ENCODE data around the gene TF.

Gene TF

DNA sequence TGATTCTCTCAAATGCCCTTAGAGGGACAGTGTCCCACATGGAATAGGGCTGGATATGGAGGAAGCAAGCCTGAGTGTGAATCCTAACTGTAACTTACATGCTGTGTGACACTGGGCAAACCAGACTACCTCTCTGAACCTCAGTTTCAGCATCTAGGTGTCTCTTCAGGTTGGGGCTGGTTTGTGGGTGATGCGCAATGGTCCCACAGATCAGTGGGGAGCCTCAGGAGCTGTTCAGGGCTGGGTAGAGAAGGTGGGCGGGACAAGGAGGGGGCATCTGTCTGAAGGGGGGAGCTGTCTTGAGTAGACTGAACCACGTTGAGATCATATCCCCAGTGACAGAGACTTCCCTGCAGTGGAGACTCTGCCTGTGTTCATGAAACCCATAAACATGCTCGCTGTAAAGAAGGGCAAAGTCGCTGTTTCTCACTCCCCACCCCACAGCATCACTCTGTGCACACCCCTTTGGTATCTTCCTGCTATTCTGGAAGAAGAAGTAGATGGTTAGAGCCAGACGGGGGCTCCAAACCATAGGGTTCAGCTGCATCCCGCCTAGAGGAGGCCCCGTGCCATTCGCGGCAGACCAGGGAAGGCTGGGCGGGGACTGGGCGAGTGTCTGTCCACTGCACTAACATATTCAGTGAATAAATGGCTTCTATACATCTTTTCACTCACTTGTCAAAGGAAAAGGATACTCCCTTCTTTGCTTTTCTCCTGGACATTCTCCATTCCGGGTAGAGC is 87.9 kb downstream of the TF start:
- DNase-seq (ENCODE audit: extremely low read depth, low read depth) = no peak
- TF ChIP-seq CTCF (IDR thresholded peaks at IDR 0.05; ENCODE audit: low read depth, low read length) = no peak

- no peak for TF ChIP-seq CTCF (IDR thresholded peaks at IDR 0.05; ENCODE audit: low read depth, low read length)
- no peak for DNase-seq (ENCODE audit: extremely low read depth, low read depth)
Measured at GRCh38 chr3:133834621-133835417, 88.6 kb downstream of the TF start.

GRCh38 chr3:133835418-133835743 is 89.2 kb downstream of the TF start:
- no peak for DNase-seq (ENCODE audit: extremely low read depth, low read depth)
- no peak for TF ChIP-seq CTCF (IDR thresholded peaks at IDR 0.05; ENCODE audit: low read depth, low read length)

DNA sequence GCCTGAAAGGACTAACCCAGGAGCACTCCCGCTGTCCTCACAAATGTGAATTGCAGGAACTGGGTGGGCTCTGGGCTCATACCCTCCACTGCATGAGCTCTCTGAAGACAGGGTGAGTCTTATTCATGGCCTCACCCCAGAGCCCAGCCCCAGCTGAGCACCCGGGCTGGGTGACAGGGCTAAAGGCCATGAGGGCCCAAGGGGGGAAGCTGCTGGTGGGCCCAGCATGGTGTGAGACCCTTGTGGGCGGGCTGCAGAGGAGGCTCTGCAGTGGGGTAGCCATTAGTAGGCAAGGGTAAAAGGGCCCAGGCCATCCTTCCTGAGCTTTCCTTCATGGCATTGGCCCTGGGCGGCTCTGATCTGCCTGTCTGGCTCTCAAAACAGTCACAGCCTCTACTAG is 89.8 kb downstream of the TF start:
- no peak for DNase-seq (ENCODE audit: extremely low read depth, low read depth)
- TF ChIP-seq CTCF (IDR thresholded peaks at IDR 0.05; ENCODE audit: low read depth, low read length) = no peak

DNA sequence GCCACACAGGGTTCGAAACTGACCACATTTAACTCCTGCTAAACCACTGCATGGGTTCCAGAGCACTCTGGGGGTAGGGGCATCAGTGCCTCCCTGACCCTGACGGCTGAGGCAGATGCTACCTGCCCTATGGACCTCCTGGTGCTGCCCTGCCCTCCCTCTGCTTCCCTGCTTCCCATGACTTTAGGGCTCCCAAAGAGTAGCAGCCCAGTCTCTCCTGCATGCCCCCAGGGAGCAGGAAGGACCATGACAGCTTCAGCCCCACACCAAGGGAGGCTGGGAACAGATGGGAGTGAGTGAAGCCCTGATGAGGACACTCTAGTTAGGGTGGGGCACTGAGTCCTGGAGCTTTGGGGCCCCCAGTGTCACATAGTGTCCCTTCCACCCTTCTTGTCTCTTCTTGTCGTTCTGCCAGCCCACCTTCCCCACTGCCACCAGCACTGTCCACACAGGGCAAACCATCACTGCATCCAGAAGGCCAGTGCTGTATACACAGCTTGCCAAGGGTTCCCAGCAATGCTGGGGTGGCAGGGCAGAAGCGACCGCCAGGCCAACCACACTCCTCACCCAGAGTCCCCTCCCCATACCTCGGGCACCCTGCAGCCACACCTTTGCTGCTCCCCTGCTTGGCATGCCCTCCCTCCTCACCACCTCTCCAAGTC is 90.4 kb downstream of the TF start:
- no peak for DNase-seq (ENCODE audit: extremely low read depth, low read depth)
- no peak for TF ChIP-seq CTCF (IDR thresholded peaks at IDR 0.05; ENCODE audit: low read depth, low read length)

- no peak for TF ChIP-seq CTCF (IDR thresholded peaks at IDR 0.05; ENCODE audit: low read depth, low read length)
Measured at GRCh38 chr3:133837487-133838295, 91.5 kb downstream of the TF start.

More at GRCh38 chr3:133837487-133838295, 91.5 kb downstream of the TF start:
- DNase-seq (ENCODE audit: extremely low read depth, low read depth) = no peak
